Femur (tissue), 1 donor: ENCODE results near the gene TPK1.

Source experiments
- DNase-seq: peaks from one replicate; pipeline ENCODE4 v3.0.0-alpha.2; 2017

TPK1 gene

DNA sequence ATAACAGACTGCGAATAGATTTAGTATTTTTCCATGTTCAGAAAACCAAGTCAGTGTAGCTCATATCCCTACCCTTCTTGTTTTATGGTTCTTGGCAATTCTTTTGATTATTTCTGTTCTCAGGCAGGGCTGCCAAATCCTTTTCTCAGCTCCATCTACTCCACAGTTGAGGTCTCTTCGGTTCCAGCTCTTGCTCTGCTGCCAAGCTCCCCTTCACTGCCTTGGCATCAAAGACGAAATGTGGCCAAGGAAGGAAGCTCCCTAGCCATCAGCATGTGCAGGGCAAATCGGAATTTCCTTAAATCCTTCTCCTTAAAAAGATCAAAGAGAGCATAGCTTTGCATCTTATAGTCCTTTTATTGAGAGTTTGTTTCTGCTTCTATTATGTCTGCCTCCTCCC lies 315.9 kb downstream of the TPK1 start:
- DNase-seq = peak; percentile 77

GRCh38 chr7:144518360-144518759 lies 317.5 kb downstream of the TPK1 start:
- DNase-seq = no peak

GRCh38 chr7:144517749-144518148 lies 318.1 kb downstream of the TPK1 start:
- DNase-seq = no peak

DNA sequence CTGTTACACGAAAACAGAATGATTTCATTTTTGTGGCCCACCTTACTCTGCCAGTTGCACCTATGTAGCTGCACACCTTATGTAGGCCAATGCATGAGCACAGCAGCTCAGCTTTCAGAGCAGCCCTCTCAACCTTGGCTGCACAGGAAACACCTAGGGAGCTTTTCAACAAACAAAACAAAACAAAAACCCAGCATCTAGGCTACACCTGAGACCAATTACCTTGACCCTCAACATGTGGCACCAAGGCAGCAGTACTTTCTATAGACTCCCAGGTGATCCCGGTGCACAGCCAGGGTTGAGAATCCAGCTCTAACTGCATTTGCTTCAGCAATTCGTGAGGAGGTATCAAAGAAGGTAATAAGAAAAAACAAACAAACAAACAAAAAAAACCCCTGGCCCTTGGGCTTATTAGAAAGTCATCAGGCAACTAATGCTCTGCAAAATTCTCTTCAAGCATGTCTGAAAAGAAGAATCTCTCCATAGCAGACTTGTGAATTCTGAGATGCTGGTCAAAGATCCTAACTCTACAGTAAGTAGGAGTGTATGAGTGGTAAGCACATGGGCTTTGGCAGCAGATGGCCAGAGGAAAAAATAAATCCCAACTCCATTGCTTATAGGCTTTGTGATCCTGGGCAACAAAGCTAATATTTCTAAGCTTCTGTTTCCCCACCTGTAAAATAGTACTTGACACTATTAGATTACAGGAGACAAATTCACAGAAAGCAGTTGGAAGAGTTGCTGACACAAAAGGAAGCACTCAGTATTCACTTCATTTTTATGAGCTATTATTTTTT lies 318.9 kb downstream of the TPK1 start:
- no peak for DNase-seq

DNA sequence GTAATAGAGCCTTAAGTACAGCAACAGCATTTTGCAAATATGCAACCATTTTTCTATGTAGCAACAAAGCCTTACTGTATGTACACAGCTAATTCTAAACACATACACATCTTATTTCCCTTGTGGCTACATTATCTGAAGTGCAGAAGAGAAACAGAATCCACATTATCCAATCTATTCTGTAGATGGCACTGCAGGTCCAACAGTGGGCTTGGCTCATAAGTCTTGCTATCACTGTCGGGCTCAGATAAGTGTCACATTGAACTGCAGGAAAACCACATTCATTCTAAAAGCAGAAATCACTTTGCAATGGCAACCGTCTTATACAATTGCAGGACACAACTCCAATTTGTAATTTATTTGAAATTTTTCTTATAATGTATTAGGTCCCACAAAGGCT lies 322.5 kb downstream of the TPK1 start:
- DNase-seq = no peak

DNA sequence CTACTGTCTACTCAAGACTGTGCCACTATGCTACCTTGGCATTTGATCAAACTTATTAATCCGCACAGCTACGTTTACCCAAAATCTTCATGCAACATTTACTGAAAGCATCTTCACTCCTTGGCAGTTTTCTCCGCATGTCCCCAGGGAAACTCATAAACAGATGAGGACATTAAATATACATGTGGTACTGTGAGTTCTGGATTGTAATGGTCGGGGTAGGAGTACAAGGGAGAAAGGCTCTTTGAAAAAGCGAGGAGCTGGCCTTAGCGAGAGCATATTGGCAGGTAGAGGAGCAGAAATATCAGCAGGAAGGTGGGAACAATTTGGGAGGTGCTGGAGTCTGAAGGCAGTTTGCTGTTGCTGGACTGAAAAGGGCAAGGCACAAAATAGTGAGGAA lies 325.2 kb downstream of the TPK1 start:
- no peak for DNase-seq

DNA sequence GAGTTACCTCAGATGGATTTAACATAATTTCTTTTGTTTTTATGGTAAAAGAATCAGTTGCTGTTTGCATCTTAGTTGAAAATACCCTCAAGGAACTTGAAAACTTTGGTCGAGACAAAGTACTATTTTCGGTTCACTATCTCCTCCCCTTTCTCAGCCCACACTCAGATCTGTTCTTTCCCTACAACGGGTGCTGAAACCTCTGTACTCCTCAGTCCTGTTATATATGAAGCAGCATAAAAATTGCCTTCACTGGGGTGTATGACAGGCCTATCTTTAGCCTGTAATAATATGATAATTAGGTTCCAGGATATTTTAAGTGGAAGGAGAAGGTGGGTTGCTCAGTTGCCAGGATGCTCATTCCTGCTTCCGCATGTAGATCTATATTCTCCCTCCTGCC lies 327.2 kb downstream of the TPK1 start:
- no peak for DNase-seq

DNA sequence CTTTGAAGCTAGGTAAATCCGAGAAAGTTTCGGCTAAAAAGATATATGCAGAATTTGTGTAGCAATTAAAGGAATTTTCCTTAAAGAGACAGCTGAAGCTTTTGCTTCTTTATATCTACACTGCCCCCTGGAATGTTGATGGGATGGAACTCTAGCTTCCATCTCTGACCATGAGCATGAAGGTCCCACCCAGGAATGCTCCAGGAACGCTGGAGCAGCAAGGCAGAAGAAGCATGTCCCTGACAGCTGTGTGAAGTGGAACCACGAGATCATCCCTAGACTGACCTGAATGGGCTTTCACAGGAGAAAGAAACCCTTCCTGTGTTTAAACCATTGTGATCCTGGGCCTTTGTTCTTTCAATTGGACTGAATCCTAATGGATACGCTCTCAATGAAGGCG lies 332.6 kb downstream of the TPK1 start:
- DNase-seq = no peak

- DNase-seq = no peak
Observed at GRCh38 chr7:144500225-144500624, 335.6 kb downstream of the TPK1 start.

- no peak for DNase-seq
Observed at GRCh38 chr7:144497282-144497681, 338.6 kb downstream of the TPK1 start.

GRCh38 chr7:144494355-144494754 lies 341.5 kb downstream of the TPK1 start:
- no peak for DNase-seq

- no peak for DNase-seq
Observed at GRCh38 chr7:144489504-144489903, 346.3 kb downstream of the TPK1 start.

- DNase-seq = no peak
Observed at GRCh38 chr7:144488977-144489376, 346.9 kb downstream of the TPK1 start.

- no peak for DNase-seq
Observed at GRCh38 chr7:144487901-144488300, 348.0 kb downstream of the TPK1 start.

DNA sequence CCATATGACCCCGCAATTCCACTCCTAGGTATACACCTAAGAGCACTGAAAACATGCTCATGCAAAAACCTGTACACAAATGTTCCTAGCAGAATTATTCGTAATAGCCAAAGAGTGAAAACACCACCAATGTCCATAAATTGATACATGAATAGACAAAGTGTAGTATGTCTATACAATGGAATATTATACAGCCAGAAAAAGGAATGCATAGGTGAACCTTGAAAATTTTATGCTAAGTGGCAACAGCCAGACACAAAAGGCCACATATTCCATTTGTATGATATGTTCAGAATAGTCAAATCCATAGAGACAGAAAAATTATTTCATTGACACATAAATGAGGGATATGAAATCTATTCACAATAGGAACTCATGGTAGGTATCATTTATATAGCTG lies 351.4 kb downstream of the TPK1 start:
- DNase-seq = no peak

DNA sequence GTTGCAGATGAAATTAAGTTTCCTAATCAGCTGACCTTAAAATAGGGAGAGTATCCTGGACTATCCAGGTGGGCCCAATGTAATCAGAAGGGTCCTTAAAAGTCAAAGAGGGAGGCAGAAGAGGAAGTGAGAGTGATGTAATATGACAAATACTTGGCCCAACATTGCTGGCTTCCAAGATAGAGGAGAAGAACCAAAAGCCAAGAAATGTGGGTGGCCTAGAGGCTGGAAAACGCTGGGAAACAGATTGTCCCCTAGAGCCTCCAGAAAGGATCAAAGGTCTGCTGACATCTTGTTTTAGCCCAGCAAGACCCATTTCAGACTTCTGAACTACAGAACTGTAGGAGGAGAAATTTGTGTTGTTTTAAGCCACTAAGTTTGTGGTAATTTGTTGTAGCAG lies 352.7 kb downstream of the TPK1 start:
- DNase-seq = no peak

- no peak for DNase-seq
Observed at GRCh38 chr7:144481833-144482232, 354.0 kb downstream of the TPK1 start.

DNA sequence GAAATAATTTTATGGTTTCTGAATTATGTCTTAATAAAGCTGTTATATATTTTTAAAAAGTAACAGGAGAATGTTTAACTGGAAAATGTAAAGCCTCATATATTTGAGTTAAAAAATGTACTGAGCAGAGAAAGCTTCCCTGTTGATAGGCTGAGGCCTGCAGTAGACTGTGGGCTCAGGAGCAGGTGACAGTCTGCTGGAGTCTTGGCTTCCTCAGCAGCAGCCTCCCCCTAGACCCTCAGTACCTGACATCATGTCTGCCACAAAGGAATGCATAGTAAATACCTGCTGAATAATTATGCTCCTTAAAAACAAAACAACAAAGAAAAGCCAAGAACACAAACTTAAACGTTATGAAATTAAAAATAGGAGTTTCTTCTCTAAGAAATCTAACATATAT lies 358.5 kb downstream of the TPK1 start:
- DNase-seq = no peak

GRCh38 chr7:144474800-144475615 lies 360.8 kb downstream of the TPK1 start:
- DNase-seq = no peak

DNA sequence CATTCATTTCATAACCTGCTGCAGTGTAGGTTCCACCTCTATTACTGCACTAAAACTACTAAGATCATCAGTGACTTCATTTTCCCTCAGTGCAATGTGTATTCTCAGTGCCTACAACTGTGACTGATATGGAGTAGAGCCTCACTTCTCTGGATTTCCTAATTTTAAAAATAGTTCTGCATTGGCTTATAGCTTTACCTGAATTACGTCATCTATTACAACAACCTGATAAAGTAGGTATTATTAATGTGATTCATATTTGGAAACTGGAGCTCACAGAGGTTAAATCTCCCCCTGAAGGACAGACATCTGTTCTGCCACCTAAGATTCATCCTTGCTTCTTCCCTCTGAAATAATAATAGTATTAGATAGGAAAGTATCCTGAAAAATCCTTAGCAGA lies 361.5 kb downstream of the TPK1 start:
- DNase-seq = no peak

- no peak for DNase-seq
Observed at GRCh38 chr7:144473908-144474307, 361.9 kb downstream of the TPK1 start.

DNA sequence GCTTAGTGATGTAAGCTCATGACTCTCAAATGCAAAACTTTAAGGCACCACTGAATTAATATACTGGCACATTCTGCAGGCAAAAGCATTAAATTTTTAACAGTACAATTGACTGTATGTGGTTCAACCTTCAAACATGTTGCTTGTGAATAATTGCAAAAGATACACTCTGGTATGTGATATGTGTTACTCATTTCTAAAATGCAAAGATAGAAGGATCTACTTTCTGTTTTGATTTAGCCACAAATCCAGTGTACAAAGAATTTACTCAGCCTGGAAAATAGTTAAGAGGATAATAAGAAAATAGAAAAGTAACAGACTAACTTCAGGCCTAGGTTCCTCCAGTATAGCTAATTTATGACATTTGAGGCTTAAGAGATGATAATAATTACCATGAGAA lies 365.8 kb downstream of the TPK1 start:
- no peak for DNase-seq

DNA sequence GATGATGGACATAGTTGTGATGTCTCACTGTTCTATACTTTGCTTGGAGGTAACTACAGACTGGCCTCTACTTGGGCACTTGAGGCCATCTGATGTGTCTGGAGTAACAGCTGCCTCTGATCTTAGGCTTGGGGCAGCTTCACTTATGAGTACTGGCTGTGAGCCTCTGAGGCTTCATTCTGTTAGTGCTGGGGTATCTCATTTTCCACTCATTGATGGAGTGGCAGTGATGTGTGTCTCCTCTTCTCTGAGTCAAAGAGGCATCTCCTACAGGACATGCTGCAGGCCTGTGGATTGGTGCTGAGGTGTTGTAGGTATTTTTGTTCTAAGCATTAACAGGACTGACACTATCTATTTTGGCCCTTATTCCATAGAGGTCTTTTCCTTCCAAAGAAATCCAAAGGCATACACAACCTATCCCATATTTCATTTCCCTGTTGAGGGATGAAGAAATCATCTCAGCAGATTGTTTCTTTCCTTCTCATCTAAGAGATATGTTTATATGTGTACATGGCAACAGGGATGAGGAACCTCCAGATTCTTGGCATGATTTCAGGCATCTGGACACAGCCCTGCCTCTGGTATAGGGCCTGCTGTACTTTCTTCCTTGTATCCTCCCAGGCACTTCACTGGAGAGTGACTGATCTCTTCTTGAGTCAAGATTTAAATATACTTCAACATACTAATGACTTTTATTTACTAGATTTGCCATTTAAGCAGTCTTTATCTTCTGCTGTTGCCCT lies 366.7 kb downstream of the TPK1 start:
- DNase-seq = peak; percentile 41

DNA sequence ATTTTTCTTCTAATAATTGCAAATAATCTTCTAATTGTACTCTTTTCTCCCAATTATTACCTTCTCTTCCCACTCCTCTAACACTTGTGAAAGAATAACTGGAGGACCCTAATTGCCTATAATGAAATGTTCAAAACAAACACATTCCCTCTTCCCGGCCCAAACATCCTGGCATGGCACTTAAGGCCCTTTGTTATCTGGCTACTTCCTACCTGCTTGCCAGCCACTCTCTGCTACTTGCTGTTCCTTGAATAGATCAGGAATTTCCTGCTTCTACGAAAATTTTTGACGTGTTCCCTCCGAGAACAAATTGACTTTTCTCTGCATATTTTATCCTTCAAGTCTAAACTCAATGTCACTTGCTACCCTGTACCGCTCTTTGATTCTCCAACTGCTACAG lies 376.2 kb downstream of the TPK1 start:
- DNase-seq = no peak
